Bronchial epithelial cell (primary cell): ENCODE measurements around the gene CCDC91. TPM values are rescaled to one million over a fixed set of nuclear protein-coding genes. Genes with fewer than 3 reads are reported as not detected.
A peak's percentile ranks its signal among the peaks of the same experiment; 100 is the strongest.
"Not testable (repeated sequence)": the region's sequence is repeated elsewhere in the genome, so short reads cannot be mapped to it uniquely, and the experiment has no call there.

Experiments used
- DNase-seq: peaks from one replicate; pipeline ENCODE4 v3.0.0-alpha.2; 2010; ENCODE audit warnings: low read depth
- FAIRE-seq: peaks from 2 replicates; lab custom pipeline; 2011; peaks lifted over from hg19 to GRCh38; lab: Jason Lieb, UNC
- H3K27me3 ChIP-seq: 2 replicates; pipeline ENCODE4 v1.5.1; 2011; ENCODE audit warnings: low read length; ENCODE audit not compliant: control insufficient read depth, insufficient read depth
- H3K36me3 ChIP-seq: 2 replicates; pipeline ENCODE4 v1.5.1; 2011; ENCODE audit warnings: low read length; ENCODE audit not compliant: control insufficient read depth, insufficient read depth
- H3K4me3 ChIP-seq: 2 replicates; pipeline ENCODE4 v1.5.1; 2011; ENCODE audit warnings: mild to moderate bottlenecking, low read depth, low read length, control low read depth
- total RNA-seq: library from RNA; depleted of rRNA; stranded (reverse); fragments of >200 nt; gene quantifications from 2 replicates; pipeline ENCODE4 v1.2.1, GENCODE V29; 2014
- TF ChIP-seq, protein P1 (sequence below): IDR thresholded peaks from 2 replicates; pipeline ENCODE4 v1.5.1; 2011; ENCODE audit warnings: mild to moderate bottlenecking, moderate library complexity, low read length, control low read depth, inconsistent platforms; ENCODE audit not compliant: insufficient read depth, severe bottlenecking

The CCDC91 gene
- total RNA-seq, 1 donor from 2014 or later, result 26.3 TPM

DNA sequence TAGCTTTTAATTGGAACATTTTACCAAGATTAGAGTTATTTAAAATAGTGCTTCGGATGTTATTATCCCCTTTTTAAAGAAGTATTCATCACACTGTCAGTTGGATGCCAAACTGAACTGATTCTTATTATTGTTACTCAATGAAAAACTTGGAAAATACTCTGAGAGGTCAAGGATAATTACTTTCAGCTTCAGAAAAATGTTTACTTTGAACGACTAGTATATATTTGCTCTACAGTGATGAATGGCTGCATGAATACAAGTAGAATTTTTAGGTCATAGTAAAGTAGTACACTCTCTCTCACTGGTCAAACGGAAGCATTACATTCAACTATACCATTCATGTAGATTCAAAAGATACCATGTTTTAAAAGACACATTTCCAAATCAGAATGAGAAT is 269.2 kb downstream of the CCDC91 start:
- no peaks in the 10 kb centered on the region for H3K27me3 ChIP-seq
- no peaks in the 10 kb centered on the region for H3K36me3 ChIP-seq
- H3K4me3 ChIP-seq, result no peak overlapping the region
- TF ChIP-seq, protein P1, sequence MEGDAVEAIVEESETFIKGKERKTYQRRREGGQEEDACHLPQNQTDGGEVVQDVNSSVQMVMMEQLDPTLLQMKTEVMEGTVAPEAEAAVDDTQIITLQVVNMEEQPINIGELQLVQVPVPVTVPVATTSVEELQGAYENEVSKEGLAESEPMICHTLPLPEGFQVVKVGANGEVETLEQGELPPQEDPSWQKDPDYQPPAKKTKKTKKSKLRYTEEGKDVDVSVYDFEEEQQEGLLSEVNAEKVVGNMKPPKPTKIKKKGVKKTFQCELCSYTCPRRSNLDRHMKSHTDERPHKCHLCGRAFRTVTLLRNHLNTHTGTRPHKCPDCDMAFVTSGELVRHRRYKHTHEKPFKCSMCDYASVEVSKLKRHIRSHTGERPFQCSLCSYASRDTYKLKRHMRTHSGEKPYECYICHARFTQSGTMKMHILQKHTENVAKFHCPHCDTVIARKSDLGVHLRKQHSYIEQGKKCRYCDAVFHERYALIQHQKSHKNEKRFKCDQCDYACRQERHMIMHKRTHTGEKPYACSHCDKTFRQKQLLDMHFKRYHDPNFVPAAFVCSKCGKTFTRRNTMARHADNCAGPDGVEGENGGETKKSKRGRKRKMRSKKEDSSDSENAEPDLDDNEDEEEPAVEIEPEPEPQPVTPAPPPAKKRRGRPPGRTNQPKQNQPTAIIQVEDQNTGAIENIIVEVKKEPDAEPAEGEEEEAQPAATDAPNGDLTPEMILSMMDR, result no peak
- no peak for FAIRE-seq
- no peak for DNase-seq

DNA sequence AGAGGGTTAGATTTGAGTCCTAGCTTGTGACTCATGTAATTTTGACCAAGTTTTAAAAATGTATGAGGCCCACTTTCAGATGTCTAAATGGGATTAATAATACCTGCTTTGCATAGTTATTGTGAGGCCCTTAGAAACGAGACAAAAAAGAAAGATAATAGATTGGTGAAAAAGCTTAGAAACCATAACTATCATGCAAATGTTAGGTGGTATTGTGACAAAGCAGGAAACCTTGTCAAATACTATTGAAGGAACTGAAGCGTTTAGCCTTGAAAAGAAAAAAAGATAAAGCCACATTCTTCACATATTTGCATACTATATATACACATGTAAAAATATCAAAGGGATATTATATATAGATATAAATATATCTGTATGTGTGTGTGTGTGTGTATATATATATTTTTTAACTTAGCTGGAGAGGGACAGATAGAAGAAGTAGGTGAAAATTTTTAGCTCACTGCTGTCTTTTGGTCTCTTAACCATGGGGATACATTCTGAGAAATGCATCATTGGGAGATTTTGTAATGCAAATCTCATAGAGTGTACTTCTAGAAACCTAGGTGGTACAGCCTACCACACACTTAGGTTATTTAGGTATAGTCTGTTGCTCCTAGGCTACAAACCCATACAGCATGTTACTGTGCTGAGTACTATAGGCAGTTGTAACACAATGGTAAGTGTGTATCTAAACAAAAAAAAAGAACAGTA is 270.3 kb downstream of the CCDC91 start:
- DNase-seq (no peak), FAIRE-seq (no peak)
- TF ChIP-seq, protein P1, result no peak
- no peaks in the 10 kb centered on the region for H3K36me3 ChIP-seq
- no peak overlapping the region for H3K4me3 ChIP-seq
- no peaks in the 10 kb centered on the region for H3K27me3 ChIP-seq

- DNase-seq (no peak), FAIRE-seq (no peak)
- no peak overlapping the region for H3K4me3 ChIP-seq
- no peaks in the 10 kb centered on the region for H3K27me3 ChIP-seq
- TF ChIP-seq, protein P1, result no peak
- H3K36me3 ChIP-seq, result no peaks in the 10 kb centered on the region
Measured at GRCh38 chr12:28463396-28463795, 273.1 kb downstream of the CCDC91 start.

GRCh38 chr12:28471762-28472161 is 281.5 kb downstream of the CCDC91 start:
- not testable (repeated sequence) for H3K36me3 ChIP-seq, H3K4me3 ChIP-seq, H3K27me3 ChIP-seq, FAIRE-seq, DNase-seq

- H3K4me3 ChIP-seq, H3K27me3 ChIP-seq, DNase-seq, H3K36me3 ChIP-seq, FAIRE-seq: not testable (repeated sequence)
Measured at GRCh38 chr12:28476206-28476605, 285.9 kb downstream of the CCDC91 start.

DNA sequence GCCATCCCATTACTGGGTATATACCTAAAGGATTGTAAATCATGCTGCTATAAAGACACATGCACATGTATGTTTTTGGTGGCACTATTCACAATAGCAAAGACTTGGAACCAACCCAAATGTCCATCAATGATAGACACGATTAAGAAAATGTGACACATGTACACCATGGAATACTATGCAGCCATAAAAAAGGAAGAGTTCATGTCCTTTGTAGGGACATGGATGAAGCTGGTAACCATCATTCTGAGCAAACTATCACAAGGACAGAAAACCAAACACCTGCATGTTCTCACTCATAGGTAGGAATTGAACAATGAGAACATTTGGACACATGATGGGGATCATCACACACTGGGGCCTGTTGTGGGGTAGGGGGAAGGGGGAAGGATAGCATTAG is 288.8 kb downstream of the CCDC91 start:
- not testable (repeated sequence) for H3K36me3 ChIP-seq, H3K27me3 ChIP-seq, FAIRE-seq, DNase-seq, H3K4me3 ChIP-seq

DNA sequence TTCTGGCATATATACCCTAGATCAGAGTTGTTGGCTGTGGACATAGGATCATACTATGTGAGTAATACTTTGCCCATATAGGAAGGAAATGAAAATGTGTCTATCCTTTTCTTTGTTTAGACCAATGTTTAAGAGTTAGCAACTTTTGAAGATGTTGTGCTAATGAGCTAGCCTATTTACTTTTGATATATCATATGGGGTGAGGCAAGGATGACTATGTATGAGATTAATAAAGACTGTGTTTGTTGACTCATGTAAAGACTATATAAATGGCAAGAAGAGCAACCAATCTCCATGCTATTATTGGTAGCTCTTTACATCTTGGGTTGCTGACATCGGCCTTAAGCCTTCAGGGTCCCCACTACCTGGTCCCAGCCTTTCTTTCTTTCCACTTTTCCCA is 289.4 kb downstream of the CCDC91 start:
- no peak overlapping the region for H3K4me3 ChIP-seq
- no peaks in the 10 kb centered on the region for H3K27me3 ChIP-seq
- TF ChIP-seq, protein P1, result no peak
- FAIRE-seq (no peak), DNase-seq (peak; percentile 66)
- H3K36me3 ChIP-seq, result no peaks in the 10 kb centered on the region
